ENCODE results near the gene CACNB2. TPM values are rescaled to one million over a fixed set of nuclear protein-coding genes. Genes with fewer than 3 reads are reported as not detected.

Gene CACNB2
- total and polyA plus RNA-seq, 2 donors (not counting 3 experiments of a cell fraction or from before 2014, with no cell fraction given) = not detected

DNA sequence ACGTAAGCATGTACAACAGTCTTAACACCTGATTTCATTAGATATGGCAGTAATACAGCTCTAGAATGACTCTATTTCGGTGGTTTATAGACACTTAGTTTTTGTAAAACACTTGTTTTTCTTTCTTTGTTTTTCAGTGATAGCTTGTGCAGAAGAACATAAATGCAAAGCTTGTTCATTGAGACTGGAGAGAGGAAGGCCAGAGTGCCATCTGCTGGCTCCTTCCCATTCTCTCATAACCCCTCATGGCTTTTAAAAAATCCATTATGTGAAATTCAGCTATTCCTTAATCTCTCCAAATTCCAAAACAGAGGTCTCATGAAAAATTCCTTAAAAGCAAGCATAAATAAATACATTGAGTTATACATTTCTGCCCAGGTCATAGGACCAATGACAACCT lies 76.3 kb downstream of the CACNB2 start:
- H3K4me2 ChIP-seq (ENCODE audit: insufficient read depth, low read length) = no peak overlapping the region
- ChIA-PET CTCF (interaction anchor here (0.6 to 1.4 kb wide), 6 partner anchors 9 to 611 kb away, joined by 3 to 9 read pairs (median 4); no protein-coding TSS in a partner anchor), POLR2A (no interaction called here)
- no peaks in the 10 kb centered on the region for H3K36me3 ChIP-seq (ENCODE audit: control insufficient read depth in 2 of 2, extremely low read depth in 1 of 2, insufficient read depth in 2 of 2, low read length in 2 of 2)
- no peaks in the 10 kb centered on the region for H4K20me1 ChIP-seq (replicated peaks; ENCODE audit: control insufficient read depth, extremely low read depth, insufficient read depth, low read length)
- FAIRE-seq (no peak), DNase-seq (ENCODE audit: low read depth, low spot score) (peak; percentile 6)
- no TSS peak for BruUV-seq (replicated peaks)
- H3K9ac ChIP-seq (replicated peaks; ENCODE audit: extremely low read depth, insufficient read depth, low read length) = no peak overlapping the region
- no peaks in the 10 kb centered on the region for H3K9me3 ChIP-seq (replicated peaks; ENCODE audit: control insufficient read depth, insufficient read depth, low read length)
- H3K4me3 ChIP-seq (replicated peaks in 1 of 3; ENCODE audit: insufficient read depth in 1 of 3, low read depth in 1 of 3, low read length in 3 of 3) = no peak overlapping the region
- dilution Hi-C loops (cut with MboI; ENCODE audit: extremely low pct_ligation_motif_present, low sequenced_read_pairs) = no loop called here
- no peaks in the 10 kb centered on the region for H3K9me1 ChIP-seq (replicated peaks; ENCODE audit: control insufficient read depth, extremely low read depth, insufficient read depth, low read length)
- intact Hi-C loops (cut with micrococcal nuclease) = no loop called here
- TF ChIP-seq FOS (IDR thresholded peaks at IDR 0.05; ENCODE audit: borderline replicate concordance, insufficient read depth, low read length) (no peak), POLR2AphosphoS5 (IDR thresholded peaks at IDR 0.05; ENCODE audit: insufficient read depth, low read depth, low read length) (no peak), GATA2 (IDR thresholded peaks at IDR 0.05; ENCODE audit: insufficient read depth, insufficient read length, low read depth, low read length) (no peak), JUN (IDR thresholded peaks at IDR 0.05; ENCODE audit: borderline replicate concordance, insufficient read depth, insufficient read length, low read depth) (no peak), MYC (IDR thresholded peaks at IDR 0.05; ENCODE audit: low read depth, low read length) (no peak), POLR2A (IDR thresholded peaks at IDR 0.05; ENCODE audit: low read depth, low read length) (no peak)
- TF ChIP-seq, protein P1, sequence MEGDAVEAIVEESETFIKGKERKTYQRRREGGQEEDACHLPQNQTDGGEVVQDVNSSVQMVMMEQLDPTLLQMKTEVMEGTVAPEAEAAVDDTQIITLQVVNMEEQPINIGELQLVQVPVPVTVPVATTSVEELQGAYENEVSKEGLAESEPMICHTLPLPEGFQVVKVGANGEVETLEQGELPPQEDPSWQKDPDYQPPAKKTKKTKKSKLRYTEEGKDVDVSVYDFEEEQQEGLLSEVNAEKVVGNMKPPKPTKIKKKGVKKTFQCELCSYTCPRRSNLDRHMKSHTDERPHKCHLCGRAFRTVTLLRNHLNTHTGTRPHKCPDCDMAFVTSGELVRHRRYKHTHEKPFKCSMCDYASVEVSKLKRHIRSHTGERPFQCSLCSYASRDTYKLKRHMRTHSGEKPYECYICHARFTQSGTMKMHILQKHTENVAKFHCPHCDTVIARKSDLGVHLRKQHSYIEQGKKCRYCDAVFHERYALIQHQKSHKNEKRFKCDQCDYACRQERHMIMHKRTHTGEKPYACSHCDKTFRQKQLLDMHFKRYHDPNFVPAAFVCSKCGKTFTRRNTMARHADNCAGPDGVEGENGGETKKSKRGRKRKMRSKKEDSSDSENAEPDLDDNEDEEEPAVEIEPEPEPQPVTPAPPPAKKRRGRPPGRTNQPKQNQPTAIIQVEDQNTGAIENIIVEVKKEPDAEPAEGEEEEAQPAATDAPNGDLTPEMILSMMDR (IDR thresholded peaks at IDR 0.05; ENCODE audit: extremely low read depth in 1 of 2, insufficient read depth in 1 of 2, low read depth in 1 of 2, low read length in 2 of 2) = peak in 1 of 2 donors; percentile 29
- TF ChIP-seq, protein P2, sequence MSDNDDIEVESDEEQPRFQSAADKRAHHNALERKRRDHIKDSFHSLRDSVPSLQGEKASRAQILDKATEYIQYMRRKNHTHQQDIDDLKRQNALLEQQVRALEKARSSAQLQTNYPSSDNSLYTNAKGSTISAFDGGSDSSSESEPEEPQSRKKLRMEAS (IDR thresholded peaks at IDR 0.05; ENCODE audit: insufficient read depth, insufficient read length) = no peak
- no peak overlapping the region for H3K27ac ChIP-seq (ENCODE audit: insufficient read depth, low read depth, low read length)
- no peaks in the 10 kb centered on the region for H3K79me2 ChIP-seq (ENCODE audit: control insufficient read depth, insufficient read depth, low read length)
- H2AFZ ChIP-seq (ENCODE audit: low read depth, low read length) = no peak overlapping the region
- no peaks in the 10 kb centered on the region for H3K27me3 ChIP-seq (ENCODE audit: control insufficient read depth in 2 of 2, insufficient read depth in 2 of 2, low read length in 2 of 2)
- H3K4me1 ChIP-seq (ENCODE audit: control insufficient read depth, extremely low read depth, insufficient read depth, low read length) = no peaks in the 10 kb centered on the region

Data from endothelial cell of umbilical vein (primary cell).